ENCODE results near the gene ZNF689. TPM values are rescaled to one million over a fixed set of nuclear protein-coding genes. Genes with fewer than 3 reads are reported as not detected.

The ZNF689 gene
- total and polyA plus RNA-seq, 2 of the 13 experiments (the other 11 are each of a cell fraction or from before 2014, with no cell fraction given) = 9.7 to 19.5 TPM

- DNase-seq (ENCODE audit: low spot score) = peak; percentile 62
- in situ Hi-C loops (cut with HindIII; ENCODE audit: extremely low pct_ligation_motif_present, low pct_unique_long_range_greater_than_20kb) = no loop called here
- no peaks in the 10 kb centered on the region for H3K9me3 ChIP-seq (ENCODE audit: low read length)
- H4K20me1 ChIP-seq (ENCODE audit: insufficient read depth, low read length) = no peaks in the 10 kb centered on the region
- H3K27me3 ChIP-seq (ENCODE audit: control insufficient read depth in 1 of 2, insufficient read depth in 2 of 2, low read length in 2 of 2) = no peaks in the 10 kb centered on the region
- WGBS (ENCODE audit: low lambda C conversion rate) = 6% methylated on average over 6 of the region's 6 CpGs
- H3K9ac ChIP-seq (ENCODE audit: insufficient read depth, low read depth, low read length) = no peak overlapping the region
- no peak for ATAC-seq
- H3K27ac ChIP-seq (ENCODE audit: extremely low read length, insufficient read depth, low read length) = no peak overlapping the region
- H3K36me3 ChIP-seq (replicated peaks in 1 of 2; ENCODE audit: control insufficient read depth in 1 of 2, insufficient read depth in 2 of 2, low read length in 2 of 2) = no peaks in the 10 kb centered on the region
- BruUV-seq (replicated peaks) = no TSS peak
- FAIRE-seq = peak; percentile 34
- intact Hi-C loops (cut with micrococcal nuclease; ENCODE audit: unreplicated experiment) = loop anchor here (1.0 kb wide), 1 partner anchor 29 kb away; no protein-coding TSS in a partner anchor
- ChIA-PET CTCF (ENCODE audit: low intra/inter-chr PET ratio, low total read pairs) (no interaction called here), POLR2A (interaction anchor here (0.5 to 3.9 kb wide), 10 partner anchors 10 to 402 kb away, joined by 3 to 36 read pairs (median 4); partner anchors contain the start of genes SEPHS2, ZNF689, ZNF747 and ZNF764)
- no peak overlapping the region for H3K4me3 ChIP-seq (replicated peaks in 1 of 3; ENCODE audit: insufficient read depth in 1 of 3, low read depth in 2 of 3, low read length in 3 of 3)
- peak overlapping the region; percentile 37 for H3K4me2 ChIP-seq (ENCODE audit: low read depth, low read length)
- H2AFZ ChIP-seq (ENCODE audit: low read length) = no peak overlapping the region
- H3K4me1 ChIP-seq (ENCODE audit: insufficient read depth, low read length) = peaks cover 57% of the 10 kb centered on the region
- H3K79me2 ChIP-seq (ENCODE audit: insufficient read depth, low read length) = peaks cover 2% of the 10 kb centered on the region
- TF ChIP-seq NFIB (CRISPR knock-in tag; IDR thresholded peaks at IDR 0.05; ENCODE audit: borderline replicate concordance) (no peak), PITX1 (CRISPR knock-in tag; IDR thresholded peaks at IDR 0.05) (no peak), ZKSCAN1 (IDR thresholded peaks at IDR 0.05; ENCODE audit: low read length) (no peak), E2F1 (CRISPR knock-in tag; IDR thresholded peaks at IDR 0.05) (no peak), TGIF2 (CRISPR knock-in tag; IDR thresholded peaks at IDR 0.05) (no peak), ZNF614 (CRISPR knock-in tag; IDR thresholded peaks at IDR 0.05; ENCODE audit: borderline replicate concordance) (peak; percentile 38; the same call in 1 of the 2 replicates), HHEX (CRISPR knock-in tag; IDR thresholded peaks at IDR 0.05) (no peak), SKI (IDR thresholded peaks at IDR 0.05; ENCODE audit: partially characterized antibody) (no peak), SKIL (CRISPR knock-in tag; IDR thresholded peaks at IDR 0.05; ENCODE audit: borderline replicate concordance) (no peak), ZNF432 (CRISPR knock-in tag; IDR thresholded peaks at IDR 0.05; ENCODE audit: borderline replicate concordance) (no peak), THRA (CRISPR knock-in tag; IDR thresholded peaks at IDR 0.05; ENCODE audit: borderline replicate concordance) (no peak), ETV6 (CRISPR knock-in tag; conservative IDR thresholded peaks at IDR 0.05) (no peak), PREB (CRISPR knock-in tag; IDR thresholded peaks at IDR 0.05) (no peak), SRF (IDR thresholded peaks at IDR 0.05; ENCODE audit: low read depth, low read length) (no peak), ZNF34 (CRISPR knock-in tag; IDR thresholded peaks at IDR 0.05; ENCODE audit: borderline replicate concordance) (no peak), MTA3 (CRISPR knock-in tag; IDR thresholded peaks at IDR 0.05) (no peak), HDAC1 (CRISPR knock-in tag; IDR thresholded peaks at IDR 0.05) (peak; percentile 42; the same call in 1 of the 2 replicates), ELK4 (CRISPR knock-in tag; IDR thresholded peaks at IDR 0.05; ENCODE audit: borderline replicate concordance) (no peak)
Measured at GRCh38 chr16:30567991-30568638, 42.1 kb downstream of the ZNF689 start.

Measured in HepG2 (cell line).